Neural cell (in vitro differentiated cells): ENCODE data around the gene ANKRD26. TPM values are rescaled to one million over a fixed set of nuclear protein-coding genes. Genes with fewer than 3 reads are reported as not detected.

Experiments used
- H2AFZ ChIP-seq: fragments of 200-600, 300-800 bp; sonication (generic), shearing (Covaris generic); 2 replicates; pipeline ENCODE4 v1.6.0; 2014; ENCODE audit warnings: low read depth, mild to moderate bottlenecking, antibody characterized with exemption, low read length, moderate library complexity
- H3F3A ChIP-seq: fragments of 200-600 bp; shearing (Covaris generic); 2 replicates; pipeline ENCODE4 v1.6.1; 2016; ENCODE audit warnings: mild to moderate bottlenecking, moderate library complexity, mixed read lengths, antibody characterized with exemption, low read length; ENCODE audit not compliant: insufficient read depth, poor library complexity, severe bottlenecking
- H3K27ac ChIP-seq: fragments of 200-600, 300-800 bp; sonication (generic), shearing (Covaris generic); 2 replicates; pipeline ENCODE4 v1.5.1; 2014; ENCODE audit warnings: mild to moderate bottlenecking, low read length, moderate library complexity
- H3K27me3 ChIP-seq: fragments of 300-800, 200-600 bp; sonication (generic), shearing (Covaris generic); 2 replicates; pipeline ENCODE4 v1.6.0; 2014; ENCODE audit warnings: mild to moderate bottlenecking, low read depth, low read length, moderate library complexity; ENCODE audit not compliant: insufficient read depth
- H3K36me3 ChIP-seq: fragments of 300-800, 200-600 bp; sonication (generic), shearing (Covaris generic); 2 replicates; pipeline ENCODE4 v1.5.1; 2014; ENCODE audit warnings: mild to moderate bottlenecking, antibody characterized with exemption, low read length, moderate library complexity; ENCODE audit not compliant: insufficient read depth
- H3K4me2 ChIP-seq: fragments of 300-800, 200-600 bp; sonication (generic), shearing (Covaris generic); 2 replicates; pipeline ENCODE4 v1.6.0; 2014; ENCODE audit warnings: mild to moderate bottlenecking, low read length
- H3K4me3 ChIP-seq: fragments of 300-800, 200-600 bp; sonication (generic), shearing (Covaris generic); 2 replicates; pipeline ENCODE4 v1.5.1; 2014; ENCODE audit warnings: mild to moderate bottlenecking, low read length, moderate library complexity
- H3K79me2 ChIP-seq: fragments of 200-600 bp; shearing (Covaris generic); replicated peaks from 2 replicates; pipeline ENCODE4 v1.6.0; 2014; ENCODE audit warnings: mild to moderate bottlenecking, low read length, moderate library complexity; ENCODE audit not compliant: insufficient read depth
- H3K9ac ChIP-seq: fragments of 300-800, 200-600 bp; sonication (generic), shearing (Covaris generic); 2 replicates; pipeline ENCODE4 v1.6.1; 2016; ENCODE audit warnings: mild to moderate bottlenecking, low read length, mixed read lengths
- H3K9me2 ChIP-seq: fragments of 200-600 bp; shearing (Covaris generic); 2 replicates; pipeline ENCODE4 v1.6.1; 2016; ENCODE audit warnings: mild to moderate bottlenecking, low read length, mixed read lengths; ENCODE audit not compliant: insufficient read depth
- H3K9me3 ChIP-seq: fragments of 200-600, 300-800 bp; sonication (generic), shearing (Covaris generic); 2 replicates; pipeline ENCODE4 v1.6.1; 2016; ENCODE audit warnings: mild to moderate bottlenecking, mixed run types, low read length, moderate library complexity, mixed read lengths
- H4K20me1 ChIP-seq: fragments of 200-600 bp; shearing (Covaris generic); 2 replicates; pipeline ENCODE4 v1.6.1; 2016; ENCODE audit warnings: mild to moderate bottlenecking, mixed run types; ENCODE audit not compliant: insufficient read depth
- EP300 ChIP-seq: fragments of 450-650 bp; conservative IDR thresholded peaks from 2 replicates; pipeline ENCODE4 v1.6.1; 2014; ENCODE audit warnings: antibody characterized with exemption, mild to moderate bottlenecking, moderate library complexity; ENCODE audit not compliant: poor library complexity, severe bottlenecking
- EZH2 ChIP-seq: fragments of 200-600, 300-800 bp; shearing (Covaris generic), sonication (generic); IDR thresholded peaks from 2 replicates; pipeline ENCODE4 v1.6.1; 2014; ENCODE audit warnings: antibody characterized with exemption, low read length, borderline replicate concordance, mild to moderate bottlenecking; ENCODE audit not compliant: insufficient read depth, poor library complexity, severe bottlenecking
- MXI1 ChIP-seq: fragments of 450-650 bp; conservative IDR thresholded peaks from 2 replicates; pipeline ENCODE4 v1.6.1; 2014; ENCODE audit warnings: antibody characterized with exemption, mild to moderate bottlenecking; ENCODE audit not compliant: poor library complexity, severe bottlenecking
- POLR2AphosphoS5 ChIP-seq: IDR thresholded peaks from 2 replicates; pipeline ENCODE4 v1.6.1; 2012
- RAD21 ChIP-seq: fragments of 450-650 bp; conservative IDR thresholded peaks from 2 replicates; pipeline ENCODE4 v1.6.1; 2014; ENCODE audit warnings: antibody characterized with exemption, mild to moderate bottlenecking, moderate library complexity
- SMC3 ChIP-seq: fragments of 450-650 bp; conservative IDR thresholded peaks from 2 replicates; pipeline ENCODE4 v1.6.1; 2014; ENCODE audit warnings: antibody characterized with exemption, mild to moderate bottlenecking, moderate library complexity; ENCODE audit not compliant: poor library complexity
- TAF1 ChIP-seq: IDR thresholded peaks from 2 replicates; pipeline ENCODE4 v1.6.1; 2012; ENCODE audit warnings: low read depth
- polyA plus RNA-seq: library from polyadenylated mRNA; depleted of rRNA; stranded (reverse); fragments of >200 nt; gene quantifications from 2 replicates; pipeline ENCODE4 v1.2.3, GENCODE V29; 2014
- TF ChIP-seq, protein P1 (sequence below): IDR thresholded peaks from 2 replicates; pipeline ENCODE4 v1.6.1; 2012; ENCODE audit warnings: borderline replicate concordance
- TF ChIP-seq, protein P2 (sequence below): fragments of 450-650 bp; IDR thresholded peaks from 2 replicates; pipeline ENCODE4 v1.5.1; 2014; ENCODE audit warnings: antibody characterized with exemption, mild to moderate bottlenecking, moderate library complexity; ENCODE audit not compliant: poor library complexity, severe bottlenecking

ANKRD26 gene
- polyA plus RNA-seq, 1 donor from 2014 or later = 14.7 TPM

DNA sequence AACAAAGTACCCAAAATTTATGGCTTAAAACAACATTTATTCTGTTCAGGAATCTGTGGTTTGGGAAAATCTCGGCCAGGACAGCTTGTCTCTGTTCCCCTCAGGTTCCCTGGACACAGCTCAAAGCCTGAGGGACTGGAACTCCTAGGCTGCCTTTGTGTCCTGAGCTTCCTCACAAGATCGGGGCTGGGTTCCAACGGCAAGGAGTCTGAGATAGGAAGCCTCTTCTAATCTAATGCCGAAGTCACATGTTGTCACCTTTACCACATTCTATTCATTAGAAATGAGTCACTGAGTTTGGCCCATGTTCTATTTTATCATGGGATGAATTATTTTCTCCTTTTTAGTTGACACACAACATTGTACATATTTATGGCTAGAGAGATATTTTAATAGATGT, 80.5 kb downstream of the ANKRD26 start:
- TF ChIP-seq RAD21 = no peak
- TF ChIP-seq, protein P1, sequence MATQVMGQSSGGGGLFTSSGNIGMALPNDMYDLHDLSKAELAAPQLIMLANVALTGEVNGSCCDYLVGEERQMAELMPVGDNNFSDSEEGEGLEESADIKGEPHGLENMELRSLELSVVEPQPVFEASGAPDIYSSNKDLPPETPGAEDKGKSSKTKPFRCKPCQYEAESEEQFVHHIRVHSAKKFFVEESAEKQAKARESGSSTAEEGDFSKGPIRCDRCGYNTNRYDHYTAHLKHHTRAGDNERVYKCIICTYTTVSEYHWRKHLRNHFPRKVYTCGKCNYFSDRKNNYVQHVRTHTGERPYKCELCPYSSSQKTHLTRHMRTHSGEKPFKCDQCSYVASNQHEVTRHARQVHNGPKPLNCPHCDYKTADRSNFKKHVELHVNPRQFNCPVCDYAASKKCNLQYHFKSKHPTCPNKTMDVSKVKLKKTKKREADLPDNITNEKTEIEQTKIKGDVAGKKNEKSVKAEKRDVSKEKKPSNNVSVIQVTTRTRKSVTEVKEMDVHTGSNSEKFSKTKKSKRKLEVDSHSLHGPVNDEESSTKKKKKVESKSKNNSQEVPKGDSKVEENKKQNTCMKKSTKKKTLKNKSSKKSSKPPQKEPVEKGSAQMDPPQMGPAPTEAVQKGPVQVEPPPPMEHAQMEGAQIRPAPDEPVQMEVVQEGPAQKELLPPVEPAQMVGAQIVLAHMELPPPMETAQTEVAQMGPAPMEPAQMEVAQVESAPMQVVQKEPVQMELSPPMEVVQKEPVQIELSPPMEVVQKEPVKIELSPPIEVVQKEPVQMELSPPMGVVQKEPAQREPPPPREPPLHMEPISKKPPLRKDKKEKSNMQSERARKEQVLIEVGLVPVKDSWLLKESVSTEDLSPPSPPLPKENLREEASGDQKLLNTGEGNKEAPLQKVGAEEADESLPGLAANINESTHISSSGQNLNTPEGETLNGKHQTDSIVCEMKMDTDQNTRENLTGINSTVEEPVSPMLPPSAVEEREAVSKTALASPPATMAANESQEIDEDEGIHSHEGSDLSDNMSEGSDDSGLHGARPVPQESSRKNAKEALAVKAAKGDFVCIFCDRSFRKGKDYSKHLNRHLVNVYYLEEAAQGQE = no peak
- TF ChIP-seq TAF1 = no peak
- TF ChIP-seq POLR2AphosphoS5 = no peak
- TF ChIP-seq EZH2 = no peak
- no peak for TF ChIP-seq EP300
- TF ChIP-seq, protein P2, sequence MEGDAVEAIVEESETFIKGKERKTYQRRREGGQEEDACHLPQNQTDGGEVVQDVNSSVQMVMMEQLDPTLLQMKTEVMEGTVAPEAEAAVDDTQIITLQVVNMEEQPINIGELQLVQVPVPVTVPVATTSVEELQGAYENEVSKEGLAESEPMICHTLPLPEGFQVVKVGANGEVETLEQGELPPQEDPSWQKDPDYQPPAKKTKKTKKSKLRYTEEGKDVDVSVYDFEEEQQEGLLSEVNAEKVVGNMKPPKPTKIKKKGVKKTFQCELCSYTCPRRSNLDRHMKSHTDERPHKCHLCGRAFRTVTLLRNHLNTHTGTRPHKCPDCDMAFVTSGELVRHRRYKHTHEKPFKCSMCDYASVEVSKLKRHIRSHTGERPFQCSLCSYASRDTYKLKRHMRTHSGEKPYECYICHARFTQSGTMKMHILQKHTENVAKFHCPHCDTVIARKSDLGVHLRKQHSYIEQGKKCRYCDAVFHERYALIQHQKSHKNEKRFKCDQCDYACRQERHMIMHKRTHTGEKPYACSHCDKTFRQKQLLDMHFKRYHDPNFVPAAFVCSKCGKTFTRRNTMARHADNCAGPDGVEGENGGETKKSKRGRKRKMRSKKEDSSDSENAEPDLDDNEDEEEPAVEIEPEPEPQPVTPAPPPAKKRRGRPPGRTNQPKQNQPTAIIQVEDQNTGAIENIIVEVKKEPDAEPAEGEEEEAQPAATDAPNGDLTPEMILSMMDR = no peak
- no peak for TF ChIP-seq MXI1
- no peak for TF ChIP-seq SMC3
- H2AFZ ChIP-seq = no peak overlapping the region

DNA sequence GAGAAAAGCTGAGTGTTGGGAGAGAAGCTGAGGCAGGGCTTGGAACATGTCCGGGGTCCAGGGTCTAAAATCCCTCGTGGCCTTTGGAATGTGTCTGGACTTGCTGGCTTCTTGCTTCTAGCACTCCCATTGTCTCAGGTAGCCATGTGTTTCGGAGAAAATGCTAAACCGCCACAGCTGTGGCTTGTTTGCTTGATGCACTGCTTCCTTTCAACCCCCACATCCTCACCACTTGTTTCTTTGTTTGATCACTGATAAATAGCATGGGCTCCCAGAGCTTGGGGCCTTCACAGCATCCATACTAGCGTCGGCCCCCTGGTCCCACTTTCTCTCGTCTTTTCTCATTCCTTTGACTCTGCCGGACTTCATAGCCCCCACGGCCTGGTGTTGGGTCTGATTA, 102.7 kb downstream of the ANKRD26 start:
- Histone ChIP-seq H3K9me3 (no peaks in the 10 kb centered on the region), H3K36me3 (no peaks in the 10 kb centered on the region), H3K9me2 (no peaks in the 10 kb centered on the region), H2AFZ (no peak overlapping the region), H3K27ac (no peak overlapping the region), H3K4me2 (no peak overlapping the region), H3K9ac (no peak overlapping the region), H4K20me1 (no peaks in the 10 kb centered on the region), H3F3A (no peaks in the 10 kb centered on the region), H3K27me3 (no peaks in the 10 kb centered on the region), H3K79me2 (no peaks in the 10 kb centered on the region), H3K4me3 (no peak overlapping the region)
- no peak for TF ChIP-seq SMC3
- TF ChIP-seq EZH2 = no peak
- TF ChIP-seq, protein P1 = no peak
- no peak for TF ChIP-seq TAF1
- TF ChIP-seq RAD21 = no peak
- no peak for TF ChIP-seq MXI1
- no peak for TF ChIP-seq POLR2AphosphoS5
- TF ChIP-seq EP300 = no peak

More for the DNA sequence above, 80.5 kb downstream of the ANKRD26 start:
- Histone ChIP-seq H3K79me2 (no peaks in the 10 kb centered on the region), H3K9me3 (no peaks in the 10 kb centered on the region), H3F3A (no peaks in the 10 kb centered on the region), H3K9me2 (no peaks in the 10 kb centered on the region), H3K27ac (no peak overlapping the region), H3K4me3 (no peak overlapping the region), H3K27me3 (no peaks in the 10 kb centered on the region), H3K36me3 (no peaks in the 10 kb centered on the region), H3K4me2 (no peak overlapping the region), H3K9ac (no peak overlapping the region), H4K20me1 (no peaks in the 10 kb centered on the region)
